OCI-LY7 (cell line): ENCODE results near the gene BFAR. TPM values are rescaled to one million over a fixed set of nuclear protein-coding genes. Genes with fewer than 3 reads are reported as not detected.
A peak's percentile ranks its signal among the peaks of the same experiment; 100 is the strongest.
"Not testable (repeated sequence)": the region's sequence is repeated elsewhere in the genome, so short reads cannot be mapped to it uniquely, and the experiment has no call there.

ENCODE experiments used
- BruUV-seq: library from RNA; stranded (reverse); fragments of 400-500 nt; replicated peaks from 2 replicates; lab custom pipeline; 2021; lab: Mats Ljungman, UMichigan
- CTCF ChIA-PET: fragments of 300-600 bp; sonication (Branson Sonifier 250); formaldehyde crosslinking; loops from one replicate; lab custom pipeline; 2022; ENCODE audit warnings: antibody characterized with exemption; ENCODE audit not compliant: unreplicated experiment; lab: Charles Lee
- POLR2A ChIA-PET: fragments of 300-600 bp; sonication (Branson Sonifier 250); formaldehyde crosslinking; loops from one replicate; lab custom pipeline; 2022; ENCODE audit warnings: antibody characterized with exemption; lab: Charles Lee
- DNase-seq: peaks from one replicate; pipeline ENCODE4 v3.0.0-alpha.2; 2015; ENCODE audit warnings: low spot score
- H2AFZ ChIP-seq: fragments of 200-600 bp; sonication (generic), shearing (Covaris generic); 2 replicates; pipeline ENCODE4 v1.6.1; 2014; ENCODE audit warnings: mild to moderate bottlenecking, antibody characterized with exemption, low read length, moderate library complexity
- H3K27ac ChIP-seq: fragments of 200-600 bp; sonication (generic); 2 replicates; pipeline ENCODE4 v1.5.1; 2014; ENCODE audit warnings: mixed run types, low read depth, mild to moderate bottlenecking, moderate library complexity, low read length, inconsistent platforms; ENCODE audit not compliant: poor library complexity, severe bottlenecking
- H3K36me3 ChIP-seq: fragments of 200-600 bp; sonication (generic); 2 replicates; pipeline ENCODE4 v1.6.1; 2014; ENCODE audit warnings: mild to moderate bottlenecking, antibody characterized with exemption, low read length, moderate library complexity, mixed read lengths; ENCODE audit not compliant: insufficient read depth
- H3K4me1 ChIP-seq: fragments of 200-600 bp; sonication (generic); 2 replicates; pipeline ENCODE4 v1.5.1; 2014; ENCODE audit warnings: mild to moderate bottlenecking, low read length; ENCODE audit not compliant: insufficient read depth, poor library complexity, severe bottlenecking
- H3K4me2 ChIP-seq: fragments of 200-600 bp; sonication (generic); 2 replicates; pipeline ENCODE4 v1.6.1; 2014; ENCODE audit warnings: mild to moderate bottlenecking, low read length
- H3K4me3 ChIP-seq: fragments of 200-600 bp; sonication (generic); 2 replicates; pipeline ENCODE4 v1.5.1; 2014; ENCODE audit warnings: mild to moderate bottlenecking, low read depth, low read length; ENCODE audit not compliant: poor library complexity, severe bottlenecking
- H3K79me2 ChIP-seq: fragments of 200-600 bp; sonication (generic); 2 replicates; pipeline ENCODE4 v1.6.1; 2016; ENCODE audit warnings: low read depth, mild to moderate bottlenecking, low read length, moderate library complexity, mixed read lengths; ENCODE audit not compliant: insufficient read depth
- H3K9me2 ChIP-seq: fragments of 200-600 bp; sonication (generic); 2 replicates; pipeline ENCODE4 v1.6.1; 2016; ENCODE audit warnings: mild to moderate bottlenecking, low read length, mixed read lengths; ENCODE audit not compliant: insufficient read depth
- H3K9me3 ChIP-seq: fragments of 200-600 bp; sonication (generic); 2 replicates; pipeline ENCODE4 v1.6.1; 2014; ENCODE audit warnings: mild to moderate bottlenecking, mixed run types, low read length, mixed read lengths
- H4K20me1 ChIP-seq: fragments of 200-600 bp; sonication (generic); 2 replicates; pipeline ENCODE4 v1.6.1; 2014; ENCODE audit warnings: mild to moderate bottlenecking, antibody characterized with exemption, low read length, moderate library complexity, mixed read lengths; ENCODE audit not compliant: insufficient read depth
- CTCF ChIP-seq: fragments of 200-600 bp; sonication (generic); conservative IDR thresholded peaks from 2 replicates; pipeline ENCODE4 v1.5.1; 2014; ENCODE audit warnings: mild to moderate bottlenecking, antibody characterized with exemption, low read length, moderate library complexity, mixed read lengths
- EZH2phosphoT487 ChIP-seq: fragments of 200-600 bp; sonication (generic); IDR thresholded peaks from 2 replicates; pipeline ENCODE4 v1.6.1; 2018; ENCODE audit warnings: low read depth, borderline replicate concordance, mild to moderate bottlenecking, mixed run types, antibody characterized with exemption, low read length, moderate library complexity, mixed read lengths
- intact Hi-C: fragments of 100-400 bp; cut with micrococcal nuclease; formaldehyde crosslinking; loops from one replicate; pipeline ENCODE4 v1.10.0; 2022; ENCODE audit not compliant: unreplicated experiment
- total RNA-seq, 2 experiments: library from RNA; depleted of rRNA in 1 of 2; stranded (reverse); fragments of >200 nt in 1 of 2; shearing (Covaris generic) in 1 of 2; gene quantifications; 2 replicates each; pipeline ENCODE4 v1.2.3, GENCODE V29; 2014 to 2022

BFAR gene
- total RNA-seq, 2 experiments from 2014 or later: 36.7 to 63.4 TPM

- Histone ChIP-seq H3K4me2 (peak overlapping the region; percentile 96), H3K4me3 (peak overlapping the region; percentile 93), H3K9me3 (no peaks in the 10 kb centered on the region), H3K27ac (peak overlapping the region; percentile 83), H3K4me1 (peaks cover 38% of the 10 kb centered on the region), H2AFZ (peak overlapping the region; percentile 5; the same call in 1 of the 2 replicates), H4K20me1 (peaks cover 5% of the 10 kb centered on the region), H3K79me2 (peaks cover 55% of the 10 kb centered on the region), H3K9me2 (no peaks in the 10 kb centered on the region), H3K36me3 (peaks cover 46% of the 10 kb centered on the region)
- intact Hi-C loops: no loop called here
- no peak for DNase-seq
- ChIA-PET POLR2A (interaction anchor here (0.5 to 3.0 kb wide), 8 partner anchors 9 to 286 kb away, joined by 3 to 16 read pairs (median 4); no protein-coding TSS in a partner anchor), CTCF (no interaction called here)
- BruUV-seq: no TSS peak
- TF ChIP-seq CTCF: no peak
Observed at GRCh38 chr16:14629612-14629918, 3.2 kb upstream of the BFAR start.

GRCh38 chr16:14629919-14630619 lies 2.7 kb upstream of the BFAR start, which contains the start of gene PARN:
PARN (minus strand) TSS chr16:14630260; CDS start chr16:14630125, 135 bp downstream.
- intact Hi-C loops: no loop called here
- Histone ChIP-seq H3K9me3 (no peaks in the 10 kb centered on the region), H2AFZ (peak within 1 kb of the TSS; percentile 41; the same call in 1 of the 2 replicates), H3K36me3 (peaks cover 46% of the 10 kb centered on the region), H4K20me1 (peaks cover 10% of the 10 kb centered on the region), H3K9me2 (no peaks in the 10 kb centered on the region), H3K4me3 (peak within 1 kb of the TSS; percentile 93), H3K27ac (peak within 1 kb of the TSS; percentile 83), H3K4me2 (peak within 1 kb of the TSS; percentile 96), H3K4me1 (peaks cover 42% of the 10 kb centered on the region), H3K79me2 (peaks cover 60% of the 10 kb centered on the region)
- ChIA-PET POLR2A (interaction anchor here (0.5 to 3.0 kb wide), 9 partner anchors 10 to 286 kb away, joined by 3 to 16 read pairs (median 4); no protein-coding TSS in a partner anchor), CTCF (no interaction called here)
- no TSS peak for BruUV-seq
- peak; percentile 99 for DNase-seq
- no peak for TF ChIP-seq CTCF
- TF ChIP-seq EZH2phosphoT487: no peak

GRCh38 chr16:14630620-14631330 lies 2.0 kb upstream of the BFAR start:
- POLR2A ChIA-PET: interaction anchor here (1.0 to 3.0 kb wide), 8 partner anchors 11 to 186 kb away, joined by 3 to 16 read pairs (median 4); no protein-coding TSS in a partner anchor
- H3K9me3 ChIP-seq, DNase-seq, BruUV-seq, intact Hi-C loops, H3K9me2 ChIP-seq, CTCF ChIA-PET: not testable (repeated sequence)
- Histone ChIP-seq H3K4me2 (peak overlapping the region; percentile 68), H3K27ac (peak overlapping the region; percentile 83), H3K36me3 (peaks cover 46% of the 10 kb centered on the region), H2AFZ (peak overlapping the region; percentile 41; the same call in 1 of the 2 replicates), H3K4me1 (peaks cover 42% of the 10 kb centered on the region), H3K4me3 (peak overlapping the region; percentile 93), H3K79me2 (peaks cover 68% of the 10 kb centered on the region), H4K20me1 (peaks cover 17% of the 10 kb centered on the region)
